K562 (cell line): Measurements from ENCODE around the gene RGS9. TPM values are rescaled to one million over a fixed set of nuclear protein-coding genes. Genes with fewer than 3 reads are reported as not detected.

Experiments
- ATAC-seq: fragments of 200-7000 bp; cut with Tn5 transposase; 3 replicates; pipeline ENCODE4 v1.9.1; 2020; ENCODE audit warnings: moderate library complexity
- BruUV-seq: library from RNA; stranded (reverse); fragments of 400-500 nt; replicated peaks from 2 replicates; lab custom pipeline; 2021; lab: Mats Ljungman, UMichigan
- CTCF ChIA-PET: fragments of 300-600 bp; formaldehyde crosslinking; extraction: SDS; loops from one replicate; lab custom pipeline; 2021; ENCODE audit warnings: low intra/inter-chr PET ratio; lab: Yijun Ruan, JAX
- POLR2A ChIA-PET: fragments of 300-600, 350-650 bp; sonication (Branson Sonifier 250); formaldehyde crosslinking; extraction: SDS; loops from one replicate; lab custom pipeline; 2021; ENCODE audit warnings: antibody characterized with exemption, inconsistent platforms; lab: Yijun Ruan, JAX
- DNase-seq, 4 experiments: peaks; one replicate each; pipeline versions ENCODE4 v3.0.0 to v3.0.0-alpha.2; 2011 to 2018; ENCODE audit warnings: low spot score in 3 of 4, mixed read lengths in 3 of 4; ENCODE audit errors: extremely low read depth in 1 of 4
- FAIRE-seq: peaks from 2 replicates; lab custom pipeline; 2011; peaks lifted over from hg19 to GRCh38; lab: Jason Lieb, UNC
- H2AFZ ChIP-seq: 2 replicates; pipeline ENCODE4 v1.6.0; 2011; ENCODE audit warnings: low read depth, low read length, control low read depth, inconsistent platforms
- H3K27ac ChIP-seq: fragments of 200-600 bp; 3 replicates; pipeline ENCODE4 v1.8.0; 2011; ENCODE audit warnings: low read depth, mild to moderate bottlenecking, control low read depth, inconsistent platforms, low read length, moderate library complexity, mixed read lengths; ENCODE audit errors: extremely low read depth
- H3K27me3 ChIP-seq, 2 experiments: fragments of 300-600 bp in 1 of 2; 2 replicates in 1 of 2; 3 replicates in 1 of 2; pipeline versions ENCODE4 v1.6.0 to v1.8.0; 2011; ENCODE audit warnings: inconsistent platforms in 2 of 2, low read length in 2 of 2, mild to moderate bottlenecking in 1 of 2, mixed read lengths in 1 of 2, moderate library complexity in 1 of 2; ENCODE audit not compliant: control insufficient read depth in 2 of 2, insufficient read depth in 2 of 2
- H3K36me3 ChIP-seq: fragments of 300-600 bp; 3 replicates; pipeline ENCODE4 v1.8.0; 2011; ENCODE audit warnings: mild to moderate bottlenecking, low read length, inconsistent platforms; ENCODE audit not compliant: control insufficient read depth, insufficient read depth
- H3K4me1 ChIP-seq, 2 experiments: fragments of 200-600 bp in 1 of 2; replicated peaks in 1 of 2; 2 replicates in 1 of 2; 3 replicates in 1 of 2; pipeline versions ENCODE4 v1.5.1 to v1.8.0; 2011; ENCODE audit warnings: inconsistent platforms in 2 of 2, low read length in 2 of 2, mild to moderate bottlenecking in 1 of 2, mixed read lengths in 1 of 2, moderate library complexity in 1 of 2; ENCODE audit not compliant: control insufficient read depth in 2 of 2, insufficient read depth in 2 of 2
- H3K4me2 ChIP-seq: 2 replicates; pipeline ENCODE4 v1.6.1; 2011; ENCODE audit warnings: low read length, control low read depth, inconsistent platforms, mixed read lengths; ENCODE audit not compliant: insufficient read depth
- H3K4me3 ChIP-seq: fragments of 200-600 bp; sonication (generic), shearing (Covaris generic); 2 replicates; pipeline ENCODE4 v1.5.1; 2016; ENCODE audit warnings: control low read depth, inconsistent platforms
- H3K79me2 ChIP-seq: fragments of 200-600 bp; 3 replicates; pipeline ENCODE4 v1.8.0; 2011; ENCODE audit warnings: low read length, inconsistent platforms; ENCODE audit not compliant: control insufficient read depth, insufficient read depth
- H3K9ac ChIP-seq, 2 experiments: 2 replicates each; pipeline versions ENCODE4 v1.6.0 to v1.6.1; 2011; ENCODE audit warnings: low read depth in 2 of 2, low read length in 2 of 2, control low read depth in 1 of 2, inconsistent platforms in 1 of 2, mild to moderate bottlenecking in 1 of 2, mixed read lengths in 1 of 2; ENCODE audit not compliant: insufficient read depth in 1 of 2
- H3K9me1 ChIP-seq: one replicate; pipeline ENCODE4 v1.6.0; 2011; ENCODE audit warnings: inconsistent platforms, mild to moderate bottlenecking, low read length, moderate library complexity; ENCODE audit not compliant: control insufficient read depth, insufficient read depth
- H3K9me3 ChIP-seq: replicated peaks from 2 replicates; pipeline ENCODE4 v1.5.1; 2011; ENCODE audit warnings: low read depth, low read length, inconsistent platforms; ENCODE audit not compliant: control insufficient read depth, insufficient read depth
- H4K20me1 ChIP-seq: replicated peaks from 2 replicates; pipeline ENCODE4 v1.6.1; 2011; ENCODE audit warnings: low read length, inconsistent platforms, mixed read lengths; ENCODE audit not compliant: control insufficient read depth, insufficient read depth
- AFF1 ChIP-seq, 2 experiments: fragments of 450-650 bp; IDR thresholded peaks; 2 replicates each; pipeline ENCODE4 v1.6.1; 2018; ENCODE audit warnings: mild to moderate bottlenecking in 2 of 2, low read depth in 1 of 2; ENCODE audit not compliant: partially characterized antibody in 2 of 2
- C11orf30 ChIP-seq: fragments of 450-650 bp; IDR thresholded peaks from 2 replicates; pipeline ENCODE4 v1.6.1; 2016; ENCODE audit warnings: low read depth, mild to moderate bottlenecking
- CBFA2T2 ChIP-seq: fragments of 450-650 bp; conservative IDR thresholded peaks from 2 replicates; pipeline ENCODE4 v1.6.1; 2017; ENCODE audit warnings: mild to moderate bottlenecking
- CREM ChIP-seq: IDR thresholded peaks from 2 replicates; pipeline ENCODE4 v1.6.1; 2014; ENCODE audit warnings: antibody characterized with exemption, low read depth
- CTCF ChIP-seq, 3 experiments: IDR thresholded peaks in 2 of 3; conservative IDR thresholded peaks in 1 of 3; 2 replicates each; pipeline ENCODE4 v1.5.1; 2011 to 2012; ENCODE audit warnings: low read length in 3 of 3, mild to moderate bottlenecking in 3 of 3, control low read depth in 2 of 3, improper control_type of control experiment in 1 of 3, inconsistent platforms in 1 of 3, low read depth in 1 of 3, mixed read lengths in 1 of 3, moderate library complexity in 1 of 3; ENCODE audit not compliant: insufficient read depth in 2 of 3
- FOS ChIP-seq: IDR thresholded peaks from 3 replicates; pipeline ENCODE4 v1.6.1; 2011; ENCODE audit not compliant: insufficient read length; ENCODE audit errors: extremely low read depth
- KAT8 ChIP-seq: fragments of 450-650 bp; IDR thresholded peaks from 2 replicates; pipeline ENCODE4 v1.6.1; 2016; ENCODE audit warnings: low read depth, mild to moderate bottlenecking
- MAFK ChIP-seq: IDR thresholded peaks from 2 replicates; pipeline ENCODE4 v1.6.1; 2011; ENCODE audit warnings: low read length, improper control_type of control experiment
- NR0B1 ChIP-seq: fragments of 450-650 bp; IDR thresholded peaks from one replicate; pipeline ENCODE4 v1.6.1; 2018; ENCODE audit warnings: mild to moderate bottlenecking, moderate library complexity; ENCODE audit not compliant: partially characterized antibody
- TFAP4 ChIP-seq: sonication (generic); formaldehyde crosslinking; IDR thresholded peaks from 2 replicates; pipeline ENCODE4 v1.8.0; 2022; ENCODE audit warnings: missing genetic modification reagents, mild to moderate bottlenecking, moderate library complexity, borderline replicate concordance
- ZNF511 ChIP-seq: sonication (generic); formaldehyde crosslinking; IDR thresholded peaks from 2 replicates; pipeline ENCODE4 v1.8.0; 2022; ENCODE audit warnings: mild to moderate bottlenecking, missing genetic modification reagents
- WGBS: fragments of 100-300 bp; shearing (Covaris generic); methylation state at CpG from one replicate; pipeline ENCODE4 v1.1.6; 2016; ENCODE audit warnings: low coverage, mixed read lengths; ENCODE audit not compliant: insufficient coverage; ENCODE audit errors: missing lambda C conversion rate; 5-methylcytosine and 5-hydroxymethylcytosine counted together
- in situ Hi-C: fragments of 300-500 bp; cut with MboI; formaldehyde crosslinking; loops from 4 replicates; pipeline ENCODE4 v1.15.0; 2018; ENCODE audit warnings: inconsistent platforms, mixed read lengths
- intact Hi-C: fragments of 100-400 bp; cut with micrococcal nuclease; formaldehyde crosslinking; loops from 2 replicates; pipeline ENCODE4 v1.14.2; 2022
- polyA plus RNA-seq, 8 experiments: library from polyadenylated mRNA; depleted of rRNA in 4 of 8; stranded (reverse) in 5 of 8; unstranded in 3 of 8; fragments of >200 nt; fragmentation: Nextera tagmentation in 2 of 8; fragmentation: Illumina TruSeq in 1 of 8; extraction: Ambion mirVana in 2 of 8; extraction: Trizol in 1 of 8; gene quantifications; 2 replicates each; pipeline versions ENCODE4 v1.2.1 to v1.2.3, GENCODE V29; 2011 to 2014; ENCODE audit warnings: inconsistent platforms in 1 of 8, missing spikeins in 1 of 8
- total RNA-seq, 7 experiments: library from RNA; depleted of rRNA in 6 of 7; stranded (reverse); fragments of >200 nt in 6 of 7; fragmentation: Illumina TruSeq in 2 of 7; extraction: Trizol in 2 of 7; gene quantifications; 2 replicates each; pipeline versions ENCODE4 v1.2.1 to v1.2.3, GENCODE V29; 2011 to 2021; ENCODE audit warnings: low replicate concordance in 1 of 7

The RGS9 gene
- total and polyA plus RNA-seq, 9 of the 15 experiments (the other 6 are each of a cell fraction or from before 2014, with no cell fraction given), result 0.18 to 1.4 (median 0.55) TPM

- FAIRE-seq, result peak; percentile 93
- BruUV-seq, result no TSS peak
- Histone ChIP-seq H3K79me2 (no peaks in the 10 kb centered on the region), H3K4me2 (peak overlapping the region; percentile 69), H3K4me1 (peaks cover 14 to 19% of the 10 kb centered on the region in 2 experiments; a peak in 3 of 5 replicates), H3K9me1 (no peaks in the 10 kb centered on the region), H3K4me3 (no peak overlapping the region), H3K9ac (peak overlapping the region in 1 of 2 experiments; percentile 18; a peak in 1 of 4 replicates), H3K36me3 (no peaks in the 10 kb centered on the region), H3K9me3 (no peaks in the 10 kb centered on the region), H3K27me3 (no peaks in the 10 kb centered on the region), H3K27ac (peak overlapping the region; percentile 23; the same call in 1 of the 3 replicates), H4K20me1 (no peaks in the 10 kb centered on the region), H2AFZ (peak overlapping the region; percentile 66)
- peak; percentile 96 for ATAC-seq
- POLR2A ChIA-PET, result interaction anchor here (1.1 kb wide), 1 partner anchor 10 kb away, joined by 4 read pairs; no protein-coding TSS in a partner anchor
- 0% methylated on average over 5 of the region's 5 CpGs for WGBS
- in situ Hi-C loops, result no loop called here
- peak; percentile 61 to 81 (median 71) for DNase-seq
- intact Hi-C loops, result no loop called here
- CTCF ChIA-PET, result no interaction called here
- TF ChIP-seq AFF1 (IDR thresholded peaks at IDR 0.05; ENCODE audit: low read depth in 1 of 2, partially characterized antibody in 2 of 2) (peak in 1 of 2 experiments; percentile 80), CTCF (IDR thresholded peaks at IDR 0.05 in 2 of 3, conservative IDR thresholded peaks at IDR 0.05 in 1 of 3; ENCODE audit: insufficient read depth in 2 of 3, low read depth in 1 of 3, low read length in 3 of 3) (no peak), TFAP4 (CRISPR knock-in tag) (peak; percentile 20; the same call in 1 of the 2 replicates), ZNF511 (CRISPR knock-in tag) (no peak), C11orf30 (peak; percentile 27; the same call in 1 of the 2 replicates), FOS (peak; percentile 27), CREM (peak; percentile 70; the same call in 1 of the 2 replicates), MAFK (peak; percentile 38; the same call in 1 of the 2 replicates), NR0B1 (no peak), KAT8 (no peak), CBFA2T2 (no peak)
Measured at GRCh38 chr17:65163990-65164495, 26.9 kb downstream of the RGS9 start.
